H1 (cell line): ENCODE results near the gene STIM1. TPM values are rescaled to one million over a fixed set of nuclear protein-coding genes. Genes with fewer than 3 reads are reported as not detected.

Experiments used
- CTCF ChIP-seq, 3 experiments: IDR thresholded peaks; 1 replicate in 2 of 3; 2 replicates in 1 of 3; pipeline versions ENCODE4 v1.5.1 to v1.6.1; 2011; ENCODE audit warnings: low read length in 3 of 3, mild to moderate bottlenecking in 3 of 3, inconsistent platforms in 2 of 3, low read depth in 1 of 3, moderate library complexity in 1 of 3; ENCODE audit not compliant: insufficient read depth in 1 of 3; ENCODE audit errors: control extremely low read depth in 1 of 3
- GABPA ChIP-seq: IDR thresholded peaks from 2 replicates; pipeline ENCODE4 v1.6.1; 2011; ENCODE audit warnings: mild to moderate bottlenecking, low read length, moderate library complexity, borderline replicate concordance; ENCODE audit not compliant: insufficient read depth
- RNF2 ChIP-seq: fragments of 200-900, 300-1000 bp; sonication (generic); IDR thresholded peaks from 2 replicates; pipeline ENCODE4 v1.7.1; 2016; ENCODE audit warnings: borderline replicate concordance, low read depth, mild to moderate bottlenecking, antibody characterized with exemption, low read length; ENCODE audit not compliant: poor library complexity, severe bottlenecking; ENCODE audit errors: missing control alignments
- TBP ChIP-seq: IDR thresholded peaks from 2 replicates; pipeline ENCODE4 v1.6.1; 2011; ENCODE audit warnings: low read depth, low read length, improper control_type of control experiment
- polyA plus RNA-seq, 7 experiments: library from polyadenylated mRNA; depleted of rRNA in 3 of 7; stranded (reverse) in 5 of 7; unstranded in 2 of 7; fragments of >200 nt in 5 of 7; fragments of 200-250 nt in 2 of 7; gene quantifications; 1 replicate in 5 of 7; 2 replicates in 1 of 7; 4 replicates in 1 of 7; pipeline versions ENCODE4 v1.2.1 to v1.2.3, GENCODE V29; 2011 to 2013; ENCODE audit warnings: missing spikeins in 2 of 7, mixed read lengths in 2 of 7
- total RNA-seq: library from RNA; stranded (reverse); fragmentation: NEBNext Ultra II Directional; extraction: Animal tissue kit (Norgen Biotek cat#: 25700); gene quantifications from 2 replicates; pipeline ENCODE4 v1.2.1, GENCODE V29; 2021

Gene STIM1
- total and polyA plus RNA-seq, 2 of the 8 experiments (the other 6 are each of a cell fraction or from before 2014, with no cell fraction given): 11.1 to 12.2 TPM

- no peak for TF ChIP-seq GABPA
- no peak for TF ChIP-seq CTCF (IDR thresholded peaks at IDR 0.05; ENCODE audit: control extremely low read depth in 1 of 3, insufficient read depth in 1 of 3, low read depth in 1 of 3, low read length in 3 of 3)
- TF ChIP-seq TBP: no peak
- no peak for TF ChIP-seq RNF2
These were observed 10.2 kb upstream of the STIM1 start (continued) for GRCh38 chr11:3845246-3845645.
